Tibial nerve (tissue), 4 donors: ENCODE results near the gene HMSD. TPM values are rescaled to one million over a fixed set of nuclear protein-coding genes. Genes with fewer than 3 reads are reported as not detected.
A peak's percentile ranks its signal among the peaks of the same experiment; 100 is the strongest.

ENCODE experiments used
- DNase-seq, 2 donors: peaks; one replicate each; pipeline ENCODE4 v3.0.0-alpha.2; 2019; ENCODE audit warnings: low spot score in 2 of 2
- H3K27ac ChIP-seq, 4 donors: fragments of 200-600 bp; sonication (generic) in 3 of 4; one replicate each; pipeline ENCODE4 v1.5.1; 2017 to 2019; ENCODE audit warnings: mild to moderate bottlenecking in 1 of 4
- H3K27me3 ChIP-seq, 2 donors: fragments of 200-600 bp; sonication (generic) in 1 of 2; one replicate each; pipeline versions ENCODE4 v1.5.1 to v1.6.0; 2017 to 2019
- H3K36me3 ChIP-seq, 3 donors: fragments of 200-600 bp; sonication (generic); one replicate each; pipeline ENCODE4 v1.5.1; 2018 to 2019
- H3K4me1 ChIP-seq, 4 donors: fragments of 200-600 bp; sonication (generic) in 3 of 4; one replicate each; pipeline ENCODE4 v1.5.1; 2017 to 2019
- H3K4me3 ChIP-seq, 4 donors: fragments of 200-600 bp; sonication (generic) in 3 of 4; one replicate each; pipeline ENCODE4 v1.5.1; 2017 to 2019; ENCODE audit warnings: mild to moderate bottlenecking in 1 of 4, moderate library complexity in 1 of 4
- H3K9me3 ChIP-seq, 4 donors: fragments of 200-600 bp; sonication (generic) in 3 of 4; one replicate each; pipeline ENCODE4 v1.5.1; 2017 to 2019
- EP300 ChIP-seq, 2 donors: sonication (generic); formaldehyde crosslinking; IDR thresholded peaks; one replicate each; pipeline ENCODE4 v1.6.1; 2017; ENCODE audit warnings: antibody characterized with exemption in 2 of 2, mild to moderate bottlenecking in 1 of 2
- POLR2A ChIP-seq, 2 donors: fragments of 450-650 bp; IDR thresholded peaks; one replicate each; pipeline ENCODE4 v1.6.1; 2017; ENCODE audit warnings: antibody characterized with exemption in 2 of 2, mild to moderate bottlenecking in 2 of 2, moderate library complexity in 2 of 2
- WGBS, 2 donors: methylation state at CpG; one replicate each; pipeline ENCODE4 v1.1.5; 2018; 5-methylcytosine and 5-hydroxymethylcytosine counted together
- total RNA-seq, 4 donors: library from RNA; depleted of rRNA; stranded (reverse); fragments of >200 nt; gene quantifications; one replicate each; pipeline ENCODE4 v1.1.0, GENCODE V29; 2016
- TF ChIP-seq, protein P1 (sequence below), 5 experiments: fragments of 200-600 bp in 3 of 5; fragments of 450-650 bp in 2 of 5; sonication (generic) in 3 of 5; IDR thresholded peaks; one replicate each; pipeline ENCODE4 v1.5.1; 2016 to 2019; ENCODE audit warnings: antibody characterized with exemption in 5 of 5, mild to moderate bottlenecking in 3 of 5, moderate library complexity in 2 of 5

HMSD gene
- total RNA-seq, 4 donors from 2014 or later = 0.63 to 0.87 TPM; not detected in 2

DNA sequence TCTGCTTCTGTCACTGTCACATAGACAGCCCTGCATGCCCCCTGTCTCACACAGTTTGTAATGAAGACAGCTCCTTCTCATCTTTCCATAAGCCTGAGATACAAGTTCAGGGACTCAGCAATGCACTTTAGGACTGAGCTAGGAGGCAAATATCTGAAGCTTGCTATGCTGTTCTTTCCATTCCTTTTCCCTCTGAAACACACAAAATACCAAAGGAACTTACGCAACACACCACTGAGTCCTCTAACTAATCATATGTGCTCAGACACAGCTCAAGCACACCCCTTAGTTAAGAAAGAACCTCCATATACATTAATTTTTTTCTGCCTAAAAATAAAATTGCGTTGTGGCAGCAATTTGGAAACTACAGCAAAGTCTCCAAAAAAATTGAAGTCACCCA is 38.6 kb downstream of the HMSD start:
- Histone ChIP-seq H3K36me3 (peaks cover 0 to 58% (median 2%) of the 10 kb centered on the region in 3 donors), H3K4me1 (no peaks in the 10 kb centered on the region), H3K9me3 (no peaks in the 10 kb centered on the region), H3K27ac (no peak overlapping the region), H3K27me3 (no peaks in the 10 kb centered on the region), H3K4me3 (no peak overlapping the region)
- TF ChIP-seq, protein P1, sequence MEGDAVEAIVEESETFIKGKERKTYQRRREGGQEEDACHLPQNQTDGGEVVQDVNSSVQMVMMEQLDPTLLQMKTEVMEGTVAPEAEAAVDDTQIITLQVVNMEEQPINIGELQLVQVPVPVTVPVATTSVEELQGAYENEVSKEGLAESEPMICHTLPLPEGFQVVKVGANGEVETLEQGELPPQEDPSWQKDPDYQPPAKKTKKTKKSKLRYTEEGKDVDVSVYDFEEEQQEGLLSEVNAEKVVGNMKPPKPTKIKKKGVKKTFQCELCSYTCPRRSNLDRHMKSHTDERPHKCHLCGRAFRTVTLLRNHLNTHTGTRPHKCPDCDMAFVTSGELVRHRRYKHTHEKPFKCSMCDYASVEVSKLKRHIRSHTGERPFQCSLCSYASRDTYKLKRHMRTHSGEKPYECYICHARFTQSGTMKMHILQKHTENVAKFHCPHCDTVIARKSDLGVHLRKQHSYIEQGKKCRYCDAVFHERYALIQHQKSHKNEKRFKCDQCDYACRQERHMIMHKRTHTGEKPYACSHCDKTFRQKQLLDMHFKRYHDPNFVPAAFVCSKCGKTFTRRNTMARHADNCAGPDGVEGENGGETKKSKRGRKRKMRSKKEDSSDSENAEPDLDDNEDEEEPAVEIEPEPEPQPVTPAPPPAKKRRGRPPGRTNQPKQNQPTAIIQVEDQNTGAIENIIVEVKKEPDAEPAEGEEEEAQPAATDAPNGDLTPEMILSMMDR (IDR thresholded peaks at IDR 0.05) = no peak
- TF ChIP-seq POLR2A (IDR thresholded peaks at IDR 0.05) (no peak), EP300 (IDR thresholded peaks at IDR 0.05) (no peak)
- WGBS, 2 donors = 62 to 74% methylated on average over 2 of the region's 2 CpGs
- no peak for DNase-seq

DNA sequence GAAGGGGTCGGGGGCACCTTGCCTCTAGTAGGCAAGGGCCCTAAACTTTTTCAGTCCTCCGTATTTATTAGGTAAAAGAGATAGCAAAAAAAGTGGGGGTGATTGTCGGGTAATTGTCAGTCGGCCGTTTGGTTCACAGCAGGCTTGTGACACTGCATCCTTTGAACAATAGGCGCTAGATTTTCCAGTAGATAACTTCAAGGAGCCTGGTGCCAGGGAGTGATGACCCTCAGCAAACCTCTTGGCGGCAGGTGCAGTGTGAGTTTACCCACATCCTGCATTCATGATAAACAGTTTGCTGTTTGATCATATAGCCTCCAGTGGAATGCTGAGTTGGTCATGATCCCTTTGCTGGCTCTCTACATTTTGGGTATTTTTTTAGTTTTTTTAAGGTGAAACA is 43.6 kb downstream of the HMSD start:
- H3K27ac ChIP-seq = no peak overlapping the region
- TF ChIP-seq EP300 (IDR thresholded peaks at IDR 0.05) (no peak), POLR2A (IDR thresholded peaks at IDR 0.05) (no peak)
- TF ChIP-seq, protein P1 (IDR thresholded peaks at IDR 0.05) = no peak
- peaks cover 0 to 11% (median 2%) of the 10 kb centered on the region in 4 donors for H3K9me3 ChIP-seq
- H3K4me3 ChIP-seq = no peak overlapping the region
- H3K27me3 ChIP-seq = no peaks in the 10 kb centered on the region
- peaks cover 0 to 19% (median 0%) of the 10 kb centered on the region in 3 donors for H3K36me3 ChIP-seq
- H3K4me1 ChIP-seq = peaks cover 0 to 4% (median 0%) of the 10 kb centered on the region in 4 donors
- DNase-seq = no peak
- WGBS, 2 donors = 87 to 88% methylated on average over 7 of the region's 7 CpGs

DNA sequence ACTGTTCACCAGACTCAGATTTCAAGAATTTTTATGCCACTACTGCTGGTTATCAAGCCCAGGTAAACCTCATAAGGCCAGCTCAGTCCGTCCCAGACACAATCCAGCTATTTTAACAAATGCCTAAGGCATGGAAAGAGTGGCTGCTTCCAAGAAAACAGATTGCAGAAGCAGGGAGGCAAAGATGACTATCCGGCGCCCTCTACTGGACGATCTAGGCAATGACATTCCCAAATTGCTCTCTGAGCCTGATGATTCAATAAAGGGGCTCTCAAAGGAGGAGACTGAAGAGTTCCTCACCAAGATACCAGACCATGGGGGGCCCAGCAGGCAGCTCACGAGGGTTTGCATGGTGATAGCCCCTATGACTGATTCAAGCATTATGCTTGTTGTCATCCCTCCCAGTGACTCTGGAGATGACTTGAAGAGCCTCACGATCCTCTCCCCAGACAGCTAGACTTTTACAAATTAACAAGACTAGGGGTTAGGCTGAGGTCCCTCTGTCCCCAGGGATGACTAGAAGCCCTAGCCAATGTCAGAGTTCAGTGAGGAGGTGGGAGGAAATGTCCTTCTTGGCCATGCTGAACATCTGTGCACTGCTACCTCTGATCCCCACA is 45.8 kb downstream of the HMSD start:
- TF ChIP-seq, protein P1 (IDR thresholded peaks at IDR 0.05) = peak; percentile 55 to 91 (median 74)
- no peak for TF ChIP-seq EP300 (IDR thresholded peaks at IDR 0.05)
- no peaks in the 10 kb centered on the region for H3K27me3 ChIP-seq
- peaks cover 0 to 4% (median 0%) of the 10 kb centered on the region in 4 donors for H3K4me1 ChIP-seq
- H3K4me3 ChIP-seq = no peak overlapping the region
- no peak overlapping the region for H3K27ac ChIP-seq
- 21% methylated on average over 6 of the region's 6 CpGs for WGBS, 2 donors
- peaks cover 0 to 9% (median 0%) of the 10 kb centered on the region in 3 donors for H3K36me3 ChIP-seq
- peak in 1 of 2 donors; percentile 54 for DNase-seq
- peaks cover 0 to 11% (median 2%) of the 10 kb centered on the region in 4 donors for H3K9me3 ChIP-seq

DNA sequence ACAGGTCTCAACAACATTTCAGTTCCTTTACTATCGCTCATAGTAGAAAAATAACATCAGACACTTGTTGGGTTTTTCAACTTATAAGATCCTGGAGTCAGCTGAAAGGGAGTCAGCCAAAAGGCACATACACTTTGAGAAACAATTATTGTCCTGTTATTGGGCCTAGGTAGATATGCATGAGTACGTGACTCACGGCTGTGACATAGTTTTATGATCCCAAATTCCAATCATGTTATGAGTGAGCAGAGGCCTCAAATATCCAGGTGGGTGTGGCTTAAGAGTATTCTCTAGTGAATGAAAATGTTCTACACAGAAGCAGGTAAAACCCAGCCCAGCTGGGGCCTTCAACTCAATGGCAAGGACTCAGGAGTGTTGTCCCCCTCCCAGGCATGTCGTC is 47.9 kb downstream of the HMSD start:
- Histone ChIP-seq H3K27ac (no peak overlapping the region), H3K27me3 (no peaks in the 10 kb centered on the region), H3K36me3 (peaks cover 0 to 9% (median 0%) of the 10 kb centered on the region in 3 donors), H3K4me3 (no peak overlapping the region), H3K9me3 (peaks cover 0 to 11% (median 2%) of the 10 kb centered on the region in 4 donors), H3K4me1 (peaks cover 0 to 4% (median 0%) of the 10 kb centered on the region in 4 donors)
- DNase-seq = no peak
- no peak for TF ChIP-seq EP300 (IDR thresholded peaks at IDR 0.05)
- no peak for TF ChIP-seq POLR2A (IDR thresholded peaks at IDR 0.05)
- TF ChIP-seq, protein P1 (IDR thresholded peaks at IDR 0.05) = no peak
- 87 to 88% methylated on average over 4 of the region's 4 CpGs for WGBS, 2 donors

DNA sequence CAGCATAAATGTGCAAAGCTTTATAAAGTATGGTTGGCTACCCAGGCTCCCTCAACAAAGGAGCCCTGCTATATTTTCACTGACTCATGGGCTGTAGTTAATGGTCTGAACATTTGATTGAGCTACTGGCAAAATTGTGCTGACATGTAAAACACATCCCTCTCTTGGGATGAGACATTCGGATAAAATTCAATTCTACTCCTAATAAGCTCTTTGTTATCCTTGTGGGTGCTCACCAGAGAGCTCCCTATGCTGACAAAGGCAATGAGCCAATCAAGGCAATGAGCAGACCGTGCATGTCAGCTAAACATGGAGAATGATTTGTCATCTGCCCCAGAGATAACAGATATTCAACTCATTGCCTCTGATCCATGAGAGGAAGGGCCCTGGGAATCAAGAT is 48.5 kb downstream of the HMSD start:
- no peak for DNase-seq
- no peak overlapping the region for H3K4me3 ChIP-seq

More for the DNA sequence above, 48.5 kb downstream of the HMSD start:
- TF ChIP-seq POLR2A (IDR thresholded peaks at IDR 0.05) (no peak), EP300 (IDR thresholded peaks at IDR 0.05) (no peak)
- TF ChIP-seq, protein P1 (IDR thresholded peaks at IDR 0.05) = no peak
- peaks cover 0 to 11% (median 2%) of the 10 kb centered on the region in 4 donors for H3K9me3 ChIP-seq
- 53 to 54% methylated on average over 2 of the region's 2 CpGs for WGBS, 2 donors
- H3K4me1 ChIP-seq = peaks cover 0 to 4% (median 0%) of the 10 kb centered on the region in 4 donors
- no peaks in the 10 kb centered on the region for H3K27me3 ChIP-seq
- H3K27ac ChIP-seq = no peak overlapping the region
- H3K36me3 ChIP-seq = peaks cover 0 to 9% (median 0%) of the 10 kb centered on the region in 3 donors
